Trophoblast cell (in vitro differentiated cells and primary cell): Measurements from ENCODE around the gene ADCYAP1R1.

Source experiments
- DNase-seq, 2 donors: peaks; one replicate each; pipeline ENCODE4 v3.0.0-alpha.2; 2016
- H2AFZ ChIP-seq: 2 replicates; pipeline ENCODE4 v1.6.1; 2013; ENCODE audit warnings: low read length, moderate library complexity, mild to moderate bottlenecking; ENCODE audit not compliant: insufficient read depth, poor library complexity
- H2AK5ac ChIP-seq: 2 replicates; pipeline ENCODE4 v1.6.1; 2013; ENCODE audit warnings: mild to moderate bottlenecking, low read length
- H2BK120ac ChIP-seq: 2 replicates; pipeline ENCODE4 v1.6.1; 2013; ENCODE audit warnings: low read length, mild to moderate bottlenecking, moderate library complexity; ENCODE audit not compliant: insufficient read depth, poor library complexity
- H2BK12ac ChIP-seq: 2 replicates; pipeline ENCODE4 v1.6.1; 2013; ENCODE audit warnings: mild to moderate bottlenecking, low read length, moderate library complexity
- H2BK5ac ChIP-seq: 2 replicates; pipeline ENCODE4 v1.6.1; 2013; ENCODE audit warnings: low read length, low read depth, moderate library complexity, mild to moderate bottlenecking; ENCODE audit not compliant: poor library complexity
- H3K14ac ChIP-seq: 2 replicates; pipeline ENCODE4 v1.6.1; 2013; ENCODE audit warnings: mild to moderate bottlenecking, low read length
- H3K18ac ChIP-seq: 2 replicates; pipeline ENCODE4 v1.6.1; 2013; ENCODE audit warnings: mild to moderate bottlenecking, low read length
- H3K23ac ChIP-seq: 2 replicates; pipeline ENCODE4 v1.6.1; 2013; ENCODE audit warnings: low read length
- H3K27ac ChIP-seq: 2 replicates; pipeline ENCODE4 v1.5.1; 2013; ENCODE audit warnings: low read depth, mild to moderate bottlenecking, inconsistent platforms, low read length, moderate library complexity
- H3K27me3 ChIP-seq: 2 replicates; pipeline ENCODE4 v1.6.1; 2013; ENCODE audit warnings: inconsistent platforms, mild to moderate bottlenecking, low read length, moderate library complexity; ENCODE audit not compliant: insufficient read depth
- H3K36me3 ChIP-seq, 2 experiments: 1 replicate in 1 of 2; 2 replicates in 1 of 2; pipeline ENCODE4 v1.6.1; 2013; ENCODE audit warnings: low read length in 2 of 2, mild to moderate bottlenecking in 2 of 2, moderate library complexity in 1 of 2; ENCODE audit not compliant: insufficient read depth in 2 of 2, control insufficient read depth in 1 of 2
- H3K4ac ChIP-seq: 2 replicates; pipeline ENCODE4 v1.6.1; 2013; ENCODE audit warnings: low read depth, mild to moderate bottlenecking, low read length, moderate library complexity
- H3K4me1 ChIP-seq, 2 experiments: 1 replicate in 1 of 2; 2 replicates in 1 of 2; pipeline ENCODE4 v1.6.1; 2013; ENCODE audit warnings: low read length in 2 of 2, mild to moderate bottlenecking in 2 of 2, moderate library complexity in 1 of 2; ENCODE audit not compliant: insufficient read depth in 2 of 2, control insufficient read depth in 1 of 2
- H3K4me2 ChIP-seq: 2 replicates; pipeline ENCODE4 v1.6.1; 2013; ENCODE audit warnings: inconsistent platforms, mild to moderate bottlenecking, low read length, moderate library complexity
- H3K4me3 ChIP-seq: 2 replicates; pipeline ENCODE4 v1.5.1; 2013; ENCODE audit warnings: mild to moderate bottlenecking, low read depth, low read length, inconsistent platforms
- H3K79me1 ChIP-seq: one replicate; pipeline ENCODE4 v1.6.1; 2013; ENCODE audit warnings: low read length
- H3K79me2 ChIP-seq: 2 replicates; pipeline ENCODE4 v1.6.1; 2013; ENCODE audit warnings: low read length, mild to moderate bottlenecking; ENCODE audit not compliant: control insufficient read depth, insufficient read depth, poor library complexity
- H3K9ac ChIP-seq: 2 replicates; pipeline ENCODE4 v1.6.1; 2013; ENCODE audit warnings: mild to moderate bottlenecking, low read length
- H3K9me3 ChIP-seq: 2 replicates; pipeline ENCODE4 v1.6.1; 2013; ENCODE audit warnings: low read depth, mild to moderate bottlenecking, control low read depth, inconsistent platforms, low read length; ENCODE audit not compliant: insufficient read depth
- H4K12ac ChIP-seq: 2 replicates; pipeline ENCODE4 v1.6.1; 2013; ENCODE audit warnings: low read depth, mild to moderate bottlenecking, low read length, moderate library complexity
- H4K8ac ChIP-seq: 2 replicates; pipeline ENCODE4 v1.6.1; 2013; ENCODE audit warnings: low read depth, mild to moderate bottlenecking, low read length, moderate library complexity
- H4K91ac ChIP-seq: one replicate; pipeline ENCODE4 v1.6.1; 2013; ENCODE audit warnings: low read depth, mild to moderate bottlenecking, low read length, moderate library complexity
- WGBS: extraction: QIAGEN DNeasy Blood & Tissue Kit; methylation state at CpG from one replicate; pipeline ENCODE4 v1.1.7; 2013; ENCODE audit warnings: missing lambda C conversion rate; ENCODE audit not compliant: insufficient read length, insufficient coverage; ENCODE audit errors: extremely low coverage; 5-methylcytosine and 5-hydroxymethylcytosine counted together

ADCYAP1R1 gene

DNA sequence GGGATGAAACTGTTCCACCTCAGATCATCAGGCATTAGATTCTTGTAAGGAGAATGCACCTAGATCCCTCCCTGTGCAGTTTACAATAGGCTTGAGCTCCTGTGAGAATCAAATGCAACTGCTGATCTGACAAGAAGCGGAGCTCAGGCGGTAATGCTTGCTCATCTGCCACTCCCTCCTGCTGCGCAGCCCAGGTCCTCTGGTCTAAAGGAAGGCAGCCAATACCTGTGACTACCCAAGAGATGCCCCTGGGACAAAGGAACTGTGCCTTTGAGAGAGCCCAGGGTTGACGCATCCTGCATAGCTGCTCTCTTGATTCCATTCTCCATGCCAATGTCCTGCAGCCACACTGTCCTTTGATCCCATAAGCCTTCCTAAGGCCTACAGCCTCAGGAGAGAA is 73.1 kb downstream of the ADCYAP1R1 start:
- H3K4ac ChIP-seq, result no peak overlapping the region
- no peak overlapping the region for H3K4me2 ChIP-seq
- H3K9me3 ChIP-seq, result no peaks in the 10 kb centered on the region
- no peaks in the 10 kb centered on the region for H3K27me3 ChIP-seq
- H3K36me3 ChIP-seq, result no peaks in the 10 kb centered on the region
- H3K27ac ChIP-seq, result no peak overlapping the region
- H2BK120ac ChIP-seq, result no peak overlapping the region
- H4K12ac ChIP-seq, result no peak overlapping the region
- no peak overlapping the region for H4K91ac ChIP-seq
- H4K8ac ChIP-seq, result no peak overlapping the region
- no peaks in the 10 kb centered on the region for H3K4me1 ChIP-seq
- H2AFZ ChIP-seq, result no peak overlapping the region
- no peak overlapping the region for H3K4me3 ChIP-seq
- H3K23ac ChIP-seq, result no peak overlapping the region
- no peak overlapping the region for H2BK12ac ChIP-seq
- H2BK5ac ChIP-seq, result no peak overlapping the region
- no peaks in the 10 kb centered on the region for H3K79me2 ChIP-seq
- H3K18ac ChIP-seq, result no peak overlapping the region
- no CpG with 5 or more reads among the region's 4 CpGs for WGBS
- no peaks in the 10 kb centered on the region for H3K79me1 ChIP-seq
- no peak overlapping the region for H2AK5ac ChIP-seq
- H3K14ac ChIP-seq, result no peak overlapping the region
- H3K9ac ChIP-seq, result no peak overlapping the region
- no peak for DNase-seq

DNA sequence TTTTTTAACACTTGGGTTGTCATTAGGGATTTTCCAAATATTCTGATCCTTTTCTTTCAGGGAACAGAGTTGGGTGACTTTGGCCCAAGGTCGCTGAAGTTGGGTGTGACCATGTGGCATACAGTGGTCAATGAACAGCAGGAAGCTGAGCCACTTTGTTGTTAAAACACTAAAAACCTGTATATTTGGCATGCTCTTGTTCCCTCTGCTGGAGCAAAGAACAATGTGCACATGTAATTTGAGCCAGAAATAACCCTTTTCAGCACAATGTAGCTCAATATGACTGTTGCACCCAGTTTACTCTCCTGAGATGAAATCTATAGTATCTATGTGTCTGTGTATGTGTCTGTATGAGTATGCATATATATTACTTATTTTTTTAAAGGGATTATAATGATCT is 74.9 kb downstream of the ADCYAP1R1 start:
- no peaks in the 10 kb centered on the region for H3K9me3 ChIP-seq
- H3K79me1 ChIP-seq, result no peaks in the 10 kb centered on the region
- H3K18ac ChIP-seq, result no peak overlapping the region
- DNase-seq, result peak in 1 of 2 donors; percentile 18
- H3K27ac ChIP-seq, result no peak overlapping the region
- H3K4me3 ChIP-seq, result no peak overlapping the region
- no peaks in the 10 kb centered on the region for H3K4me1 ChIP-seq
- no CpG with 5 or more reads among the region's 1 CpG for WGBS
- H3K23ac ChIP-seq, result no peak overlapping the region
- H2BK12ac ChIP-seq, result no peak overlapping the region
- H4K12ac ChIP-seq, result no peak overlapping the region
- H3K4ac ChIP-seq, result no peak overlapping the region
- H3K14ac ChIP-seq, result no peak overlapping the region
- H4K8ac ChIP-seq, result no peak overlapping the region
- no peak overlapping the region for H2AK5ac ChIP-seq
- H2BK5ac ChIP-seq, result no peak overlapping the region
- H3K36me3 ChIP-seq, result no peaks in the 10 kb centered on the region
- H3K9ac ChIP-seq, result no peak overlapping the region
- H4K91ac ChIP-seq, result no peak overlapping the region
- no peak overlapping the region for H2AFZ ChIP-seq
- no peak overlapping the region for H2BK120ac ChIP-seq
- no peak overlapping the region for H3K4me2 ChIP-seq
- no peaks in the 10 kb centered on the region for H3K79me2 ChIP-seq
- no peaks in the 10 kb centered on the region for H3K27me3 ChIP-seq

DNA sequence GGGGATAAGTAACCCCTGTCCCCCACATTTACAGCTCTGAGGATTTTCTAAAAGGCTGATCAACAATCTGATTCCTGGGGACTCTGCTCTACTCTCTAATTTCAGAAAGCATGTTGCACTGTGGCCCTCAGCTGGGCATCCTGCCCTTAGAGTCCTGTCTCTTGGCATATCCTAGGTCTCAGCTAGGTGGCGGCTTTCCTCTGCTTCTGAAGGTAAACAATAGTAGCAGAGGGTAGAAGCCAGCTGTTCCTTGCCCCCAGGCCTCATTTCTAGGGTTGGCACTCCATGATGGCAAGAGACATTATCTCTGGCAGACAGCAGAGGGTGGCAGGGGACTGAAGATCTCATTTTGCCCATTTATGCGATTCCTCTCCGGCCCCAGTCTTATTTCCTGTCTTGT is 77.0 kb downstream of the ADCYAP1R1 start:
- no peaks in the 10 kb centered on the region for H3K9me3 ChIP-seq
- no peak overlapping the region for H4K12ac ChIP-seq
- no peak overlapping the region for H3K4me3 ChIP-seq
- H3K4ac ChIP-seq, result no peak overlapping the region
- H3K27ac ChIP-seq, result no peak overlapping the region
- no peak overlapping the region for H2BK5ac ChIP-seq
- DNase-seq, result no peak
- H2AK5ac ChIP-seq, result no peak overlapping the region
- H3K79me2 ChIP-seq, result no peaks in the 10 kb centered on the region
- WGBS, result no CpG with 5 or more reads among the region's 3 CpGs
- no peak overlapping the region for H3K23ac ChIP-seq
- H4K91ac ChIP-seq, result no peak overlapping the region
- no peak overlapping the region for H3K18ac ChIP-seq
- no peak overlapping the region for H2BK12ac ChIP-seq
- H3K4me2 ChIP-seq, result no peak overlapping the region
- no peaks in the 10 kb centered on the region for H3K36me3 ChIP-seq
- no peak overlapping the region for H3K14ac ChIP-seq
- H3K79me1 ChIP-seq, result no peaks in the 10 kb centered on the region
- no peak overlapping the region for H4K8ac ChIP-seq
- H3K27me3 ChIP-seq, result no peaks in the 10 kb centered on the region
- no peaks in the 10 kb centered on the region for H3K4me1 ChIP-seq
- no peak overlapping the region for H2AFZ ChIP-seq
- no peak overlapping the region for H2BK120ac ChIP-seq
- no peak overlapping the region for H3K9ac ChIP-seq

DNA sequence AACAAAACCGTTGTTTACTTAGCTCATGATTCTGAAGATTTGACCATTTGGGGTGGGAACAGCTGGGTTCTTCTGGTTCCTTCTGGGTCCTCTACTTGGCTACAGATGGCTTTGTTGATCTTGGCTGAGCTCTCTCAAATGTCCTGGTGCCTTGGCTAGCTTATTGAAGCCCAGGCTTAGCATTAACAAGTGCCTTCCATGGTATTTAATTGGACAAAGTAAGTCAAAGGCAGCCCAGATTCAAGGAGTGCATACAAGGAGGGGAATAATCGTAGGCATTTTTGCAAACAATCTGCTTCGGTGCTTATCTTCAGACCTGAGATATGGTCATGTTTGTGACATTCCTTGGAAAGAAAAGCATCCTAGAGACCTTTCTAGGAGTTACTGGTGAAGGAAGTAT is 81.4 kb downstream of the ADCYAP1R1 start:
- no peak overlapping the region for H3K4me2 ChIP-seq
- no peak overlapping the region for H3K4ac ChIP-seq
- no peaks in the 10 kb centered on the region for H3K4me1 ChIP-seq
- no peaks in the 10 kb centered on the region for H3K79me1 ChIP-seq
- H3K36me3 ChIP-seq, result no peaks in the 10 kb centered on the region
- no peak overlapping the region for H2AFZ ChIP-seq
- no CpG with 5 or more reads among the region's 3 CpGs for WGBS
- no peaks in the 10 kb centered on the region for H3K27me3 ChIP-seq
- no peak overlapping the region for H4K12ac ChIP-seq
- peaks cover 2% of the 10 kb centered on the region for H3K9me3 ChIP-seq
- no peak overlapping the region for H2BK12ac ChIP-seq
- no peak overlapping the region for H2BK120ac ChIP-seq
- no peak overlapping the region for H3K14ac ChIP-seq
- H3K9ac ChIP-seq, result no peak overlapping the region
- no peak overlapping the region for H2BK5ac ChIP-seq
- H3K18ac ChIP-seq, result no peak overlapping the region
- no peaks in the 10 kb centered on the region for H3K79me2 ChIP-seq
- no peak overlapping the region for H4K8ac ChIP-seq
- H2AK5ac ChIP-seq, result no peak overlapping the region
- no peak overlapping the region for H3K4me3 ChIP-seq
- no peak overlapping the region for H3K27ac ChIP-seq
- no peak overlapping the region for H3K23ac ChIP-seq
- no peak for DNase-seq
- H4K91ac ChIP-seq, result no peak overlapping the region
